LNCaP clone FGC (cell line): Measurements from ENCODE around the gene ACSF2.
A peak's percentile ranks its signal among the peaks of the same experiment; 100 is the strongest.

Experiments used
- DNase-seq: peaks from one replicate; pipeline ENCODE4 v3.0.0-alpha.2; 2011; ENCODE audit warnings: low read depth
- H3K4me3 ChIP-seq: 2 replicates; pipeline ENCODE4 v1.5.1; 2011; ENCODE audit warnings: mild to moderate bottlenecking, low read depth, low read length, control low read depth
- CTCF ChIP-seq: IDR thresholded peaks from 2 replicates; pipeline ENCODE4 v1.5.1; 2012; ENCODE audit warnings: mild to moderate bottlenecking; ENCODE audit not compliant: control insufficient read depth, insufficient read depth; ENCODE audit errors: extremely low read depth

The ACSF2 gene

GRCh38 chr17:50386510-50386909 lies 39.5 kb upstream of the ACSF2 start:
- H3K4me3 ChIP-seq: no peak overlapping the region
- TF ChIP-seq CTCF: no peak
- DNase-seq: no peak

GRCh38 chr17:50388728-50389127 lies 37.3 kb upstream of the ACSF2 start:
- DNase-seq: no peak
- H3K4me3 ChIP-seq: no peak overlapping the region
- TF ChIP-seq CTCF: no peak

GRCh38 chr17:50389534-50389933 lies 36.5 kb upstream of the ACSF2 start:
- DNase-seq: no peak
- no peak for TF ChIP-seq CTCF
- H3K4me3 ChIP-seq: no peak overlapping the region

- no peak overlapping the region for H3K4me3 ChIP-seq
- no peak for TF ChIP-seq CTCF
- DNase-seq: no peak
Observed at GRCh38 chr17:50392621-50393020, 33.4 kb upstream of the ACSF2 start.

GRCh38 chr17:50393700-50394099 lies 32.3 kb upstream of the ACSF2 start:
- TF ChIP-seq CTCF: no peak
- H3K4me3 ChIP-seq: no peak overlapping the region
- no peak for DNase-seq

- no peak for DNase-seq
- no peak overlapping the region for H3K4me3 ChIP-seq
- TF ChIP-seq CTCF: no peak
Observed at GRCh38 chr17:50394711-50395110, 31.3 kb upstream of the ACSF2 start.

GRCh38 chr17:50396261-50397110 lies 29.5 kb upstream of the ACSF2 start:
- peak overlapping the region; percentile 73 for H3K4me3 ChIP-seq
- DNase-seq: no peak
- TF ChIP-seq CTCF: no peak
